Upper lobe of right lung (tissue), 1 donor: Measurements from ENCODE around the gene COL4A1. TPM values are rescaled to one million over a fixed set of nuclear protein-coding genes. Genes with fewer than 3 reads are reported as not detected.

Experiments
- ATAC-seq: fragments of 200-7000 bp; cut with Tn5 transposase; one replicate; pipeline ENCODE4 v1.9.1; 2020; ENCODE audit warnings: mild to moderate bottlenecking, moderate library complexity
- DNase-seq: peaks from one replicate; pipeline ENCODE4 v3.0.0-alpha.2; 2020
- H3K27ac ChIP-seq: fragments of 200-600 bp; one replicate; pipeline ENCODE4 v1.8.0; 2022
- H3K27me3 ChIP-seq: fragments of 200-600 bp; one replicate; pipeline ENCODE4 v1.8.0; 2022; ENCODE audit warnings: mild to moderate bottlenecking
- H3K36me3 ChIP-seq: fragments of 200-600 bp; one replicate; pipeline ENCODE4 v1.8.0; 2022
- H3K4me1 ChIP-seq: fragments of 200-600 bp; one replicate; pipeline ENCODE4 v1.8.0; 2022
- H3K4me3 ChIP-seq: fragments of 200-600 bp; one replicate; pipeline ENCODE4 v1.8.0; 2022; ENCODE audit warnings: mild to moderate bottlenecking
- H3K9me3 ChIP-seq: fragments of 200-600 bp; one replicate; pipeline ENCODE4 v1.8.0; 2022
- intact Hi-C: fragments of 100-400 bp; cut with DNase I; formaldehyde crosslinking; loops from one replicate; pipeline ENCODE4 v1.11.0; 2022
- total RNA-seq: library from RNA; stranded (reverse); fragmentation: NEBNext Ultra II Directional; extraction: Animal tissue kit (Norgen Biotek cat#: 25700); gene quantifications from one replicate; pipeline ENCODE4 v1.2.1, GENCODE V29; 2021
- TF ChIP-seq, protein P1 (sequence below): fragments of 200-600 bp; IDR thresholded peaks from one replicate; pipeline ENCODE4 v1.8.0; 2022; ENCODE audit warnings: antibody characterized with exemption
- donor health status: DM: no; HTN: yes; CAD: no; lungs with severe emphysema.

COL4A1 gene
- total RNA-seq, 1 donor from 2014 or later, result 242 TPM

DNA sequence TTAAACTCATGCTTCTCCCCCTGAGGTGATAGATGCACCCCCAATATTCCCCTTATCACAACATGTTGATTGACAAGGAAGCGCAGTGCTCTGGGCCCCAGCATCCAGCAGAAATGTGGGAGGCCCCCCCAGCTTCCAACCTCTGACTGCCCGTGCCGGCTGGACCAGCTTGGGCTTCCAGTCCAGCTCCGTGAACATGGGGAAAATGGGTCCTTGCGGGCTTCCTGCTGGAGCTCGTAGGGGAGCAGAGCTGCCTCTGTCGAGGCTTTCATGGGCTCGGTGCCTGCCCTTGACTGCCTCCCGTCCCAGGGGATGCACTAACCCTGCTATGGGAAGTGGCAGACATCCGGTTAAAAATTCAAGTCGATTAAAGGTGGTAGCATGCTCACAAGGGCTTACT lies 188.9 kb downstream of the COL4A1 start:
- Histone ChIP-seq H3K9me3 (no peaks in the 10 kb centered on the region), H3K36me3 (no peaks in the 10 kb centered on the region), H3K4me3 (no peak overlapping the region), H3K4me1 (peaks cover 3% of the 10 kb centered on the region), H3K27ac (no peak overlapping the region), H3K27me3 (peaks cover 29% of the 10 kb centered on the region)
- ATAC-seq, result no peak
- TF ChIP-seq, protein P1, sequence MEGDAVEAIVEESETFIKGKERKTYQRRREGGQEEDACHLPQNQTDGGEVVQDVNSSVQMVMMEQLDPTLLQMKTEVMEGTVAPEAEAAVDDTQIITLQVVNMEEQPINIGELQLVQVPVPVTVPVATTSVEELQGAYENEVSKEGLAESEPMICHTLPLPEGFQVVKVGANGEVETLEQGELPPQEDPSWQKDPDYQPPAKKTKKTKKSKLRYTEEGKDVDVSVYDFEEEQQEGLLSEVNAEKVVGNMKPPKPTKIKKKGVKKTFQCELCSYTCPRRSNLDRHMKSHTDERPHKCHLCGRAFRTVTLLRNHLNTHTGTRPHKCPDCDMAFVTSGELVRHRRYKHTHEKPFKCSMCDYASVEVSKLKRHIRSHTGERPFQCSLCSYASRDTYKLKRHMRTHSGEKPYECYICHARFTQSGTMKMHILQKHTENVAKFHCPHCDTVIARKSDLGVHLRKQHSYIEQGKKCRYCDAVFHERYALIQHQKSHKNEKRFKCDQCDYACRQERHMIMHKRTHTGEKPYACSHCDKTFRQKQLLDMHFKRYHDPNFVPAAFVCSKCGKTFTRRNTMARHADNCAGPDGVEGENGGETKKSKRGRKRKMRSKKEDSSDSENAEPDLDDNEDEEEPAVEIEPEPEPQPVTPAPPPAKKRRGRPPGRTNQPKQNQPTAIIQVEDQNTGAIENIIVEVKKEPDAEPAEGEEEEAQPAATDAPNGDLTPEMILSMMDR, result no peak
- intact Hi-C loops, result no loop called here
- DNase-seq, result no peak

DNA sequence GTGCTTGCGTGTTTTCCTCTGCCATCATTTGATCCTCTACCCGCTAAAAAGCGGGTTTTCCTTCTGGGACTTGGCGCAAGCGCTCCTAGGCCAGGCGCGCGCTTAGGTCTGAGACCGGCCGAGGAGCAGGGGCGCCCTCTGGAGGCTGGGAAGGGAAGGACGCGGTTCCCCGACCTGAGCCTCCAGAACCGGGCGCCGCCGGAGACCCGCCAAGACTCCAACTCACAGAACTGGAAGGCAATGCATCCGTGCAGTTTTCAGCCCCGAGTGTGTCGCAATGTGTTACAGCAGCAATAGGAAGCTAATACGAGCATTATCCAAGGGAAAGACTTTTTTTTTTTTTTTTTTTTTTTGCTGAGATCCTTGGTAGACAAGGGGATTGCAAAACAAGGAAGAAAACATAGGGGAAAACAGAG lies 190.9 kb downstream of the COL4A1 start:
- Histone ChIP-seq H3K27me3 (peaks cover 29% of the 10 kb centered on the region), H3K4me3 (no peak overlapping the region), H3K4me1 (peaks cover 3% of the 10 kb centered on the region), H3K27ac (no peak overlapping the region), H3K9me3 (no peaks in the 10 kb centered on the region), H3K36me3 (no peaks in the 10 kb centered on the region)
- DNase-seq (peak; percentile 83), ATAC-seq (peak; percentile 92)
- intact Hi-C loops, result no loop called here
- TF ChIP-seq, protein P1, result peak; percentile 68

DNA sequence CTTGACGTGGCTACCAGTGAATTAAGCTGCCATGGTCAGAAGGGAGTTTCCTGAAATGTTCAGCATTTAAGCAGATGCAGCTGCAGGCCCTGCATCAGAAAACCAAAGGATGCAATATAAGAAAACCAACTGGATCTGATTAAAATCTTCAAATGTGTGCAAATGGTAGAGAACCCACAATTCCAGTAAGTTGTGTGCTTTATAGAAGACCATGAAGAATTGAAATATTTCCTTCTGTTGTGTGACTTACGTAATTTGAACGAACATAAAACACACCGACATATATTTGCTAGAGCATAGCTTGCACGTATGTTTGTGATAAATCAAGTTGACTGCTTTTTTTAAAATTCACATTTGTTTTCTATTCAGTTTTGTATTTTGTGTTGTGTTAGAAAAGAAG lies 191.4 kb downstream of the COL4A1 start:
- Histone ChIP-seq H3K27me3 (peaks cover 28% of the 10 kb centered on the region), H3K4me3 (no peak overlapping the region), H3K27ac (no peak overlapping the region), H3K36me3 (no peaks in the 10 kb centered on the region), H3K9me3 (no peaks in the 10 kb centered on the region), H3K4me1 (peaks cover 3% of the 10 kb centered on the region)
- intact Hi-C loops, result no loop called here
- TF ChIP-seq, protein P1, result no peak
- DNase-seq (no peak), ATAC-seq (no peak)

- no peaks in the 10 kb centered on the region for H3K9me3 ChIP-seq
- ATAC-seq, result no peak
- no peak for DNase-seq
- TF ChIP-seq, protein P1, result no peak
- H3K4me1 ChIP-seq, result peaks cover 3% of the 10 kb centered on the region
- no peaks in the 10 kb centered on the region for H3K36me3 ChIP-seq
- no peak overlapping the region for H3K4me3 ChIP-seq
- H3K27ac ChIP-seq, result no peak overlapping the region
- intact Hi-C loops, result no loop called here
- peaks cover 23% of the 10 kb centered on the region for H3K27me3 ChIP-seq
Observed at GRCh38 chr13:110114316-110114715, 192.6 kb downstream of the COL4A1 start.

GRCh38 chr13:110113284-110113764 lies 193.6 kb downstream of the COL4A1 start:
- intact Hi-C loops, result no loop called here
- DNase-seq, result no peak

More at GRCh38 chr13:110113284-110113764, 193.6 kb downstream of the COL4A1 start:
- TF ChIP-seq, protein P1, result no peak
- no peak overlapping the region for H3K27ac ChIP-seq
- H3K36me3 ChIP-seq, result no peaks in the 10 kb centered on the region
- peaks cover 3% of the 10 kb centered on the region for H3K4me1 ChIP-seq
- H3K9me3 ChIP-seq, result no peaks in the 10 kb centered on the region
- H3K27me3 ChIP-seq, result peaks cover 19% of the 10 kb centered on the region
- ATAC-seq, result no peak
- H3K4me3 ChIP-seq, result no peak overlapping the region
